HL-60 (cell line): ENCODE measurements around the gene CHERP.

Experiments
- DNase-seq, 2 experiments: peaks; one replicate each; pipeline ENCODE4 v3.0.0-alpha.2; 2010 to 2020; ENCODE audit warnings: low read depth in 1 of 2, low spot score in 1 of 2
- H3K27ac ChIP-seq: fragments of 250-450 bp; sonication (Bioruptor Pico); replicated peaks from 2 replicates; pipeline ENCODE4 v1.5.1; 2020; ENCODE audit warnings: mild to moderate bottlenecking, moderate library complexity
- H3K27me3 ChIP-seq: fragments of 250-450 bp; sonication (Bioruptor Pico); 2 replicates; pipeline ENCODE4 v1.5.1; 2021; ENCODE audit warnings: mild to moderate bottlenecking, moderate library complexity; ENCODE audit not compliant: insufficient read depth, poor library complexity, severe bottlenecking
- H3K4me3 ChIP-seq: replicated peaks from 2 replicates; pipeline ENCODE4 v1.5.1; 2011; ENCODE audit warnings: mild to moderate bottlenecking, control low read depth, low read length; ENCODE audit not compliant: insufficient read depth
- CTCF ChIP-seq: IDR thresholded peaks from one replicate; pipeline ENCODE4 v1.5.1; 2011; ENCODE audit warnings: low read length, control low read depth, inconsistent platforms; ENCODE audit not compliant: insufficient read depth
- GABPA ChIP-seq: IDR thresholded peaks from 2 replicates; pipeline ENCODE4 v1.6.1; 2012; ENCODE audit warnings: low read depth
- POLR2AphosphoS5 ChIP-seq: IDR thresholded peaks from 2 replicates; pipeline ENCODE4 v1.6.1; 2012; ENCODE audit warnings: low read depth
- REST ChIP-seq: IDR thresholded peaks from 2 replicates; pipeline ENCODE4 v1.6.1; 2012; ENCODE audit warnings: low read depth; ENCODE audit not compliant: insufficient replicate concordance
- SPI1 ChIP-seq: IDR thresholded peaks from 2 replicates; pipeline ENCODE4 v1.6.1; 2012; ENCODE audit warnings: low read depth, mild to moderate bottlenecking, borderline replicate concordance
- long read RNA-seq: library from polyadenylated mRNA; unstranded; transcript quantifications from one replicate; pipeline ENCODE4 v2.0.0, GENCODE V29; 2020

Gene CHERP
- long read RNA-seq, full-length matches to known transcripts, result 14 of 47 reads
- long read RNA-seq, partial matches to known transcripts, result 22 of 47 reads
- long read RNA-seq, other reads (novel, unspliced or antisense), result 11 of 47 reads

- peak within 1 kb of the TSS; percentile 96 for H3K4me3 ChIP-seq
- H3K27me3 ChIP-seq, result no peaks in the 10 kb centered on the region
- peak within 1 kb of the TSS; percentile 94 for H3K27ac ChIP-seq
- TF ChIP-seq CTCF (no peak), POLR2AphosphoS5 (peak; percentile 84), SPI1 (peak; percentile 27; the same call in 1 of the 2 replicates), GABPA (peak; percentile 85), REST (peak; percentile 22)
- DNase-seq, result peak; percentile 92 to 93
These were observed at the start of gene CHERP for GRCh38 chr19:16542045-16542909. CHERP (minus strand) TSS chr19:16542437; CDS start chr19:16542378, 59 bp downstream.

- H3K4me3 ChIP-seq, result no peak overlapping the region
- no peak overlapping the region for H3K27ac ChIP-seq
- no peak for DNase-seq
- H3K27me3 ChIP-seq, result no peaks in the 10 kb centered on the region
- TF ChIP-seq GABPA (no peak), CTCF (no peak), POLR2AphosphoS5 (no peak), REST (no peak), SPI1 (no peak)
These were observed 48.9 kb upstream of the CHERP start for GRCh38 chr19:16590876-16591802.

GRCh38 chr19:16589917-16590316 is 47.7 kb upstream of the CHERP start:
- TF ChIP-seq CTCF (no peak), REST (no peak), SPI1 (no peak), GABPA (no peak)
- Histone ChIP-seq H3K27me3 (no peaks in the 10 kb centered on the region), H3K27ac (no peak overlapping the region), H3K4me3 (no peak overlapping the region)
- DNase-seq, result peak in 1 of 2 experiments; percentile 20
